Stimulated activated CD4-positive, alpha-beta T cell treated with anti-CD3 and anti-CD28 coated beads, Interleukin-4, amount 100 ng/mL, for 48 hours (primary cell): ENCODE results near the gene OR2T10.
A peak's percentile ranks its signal among the peaks of the same experiment; 100 is the strongest.
"Not testable (repeated sequence)": the region's sequence is repeated elsewhere in the genome, so short reads cannot be mapped to it uniquely, and the experiment has no call there.

ENCODE experiments used
- DNase-seq, 2 donors: peaks; one replicate each; pipeline ENCODE4 v3.0.0-alpha.2; 2020; ENCODE audit warnings: low read depth in 2 of 2

Gene OR2T10

DNA sequence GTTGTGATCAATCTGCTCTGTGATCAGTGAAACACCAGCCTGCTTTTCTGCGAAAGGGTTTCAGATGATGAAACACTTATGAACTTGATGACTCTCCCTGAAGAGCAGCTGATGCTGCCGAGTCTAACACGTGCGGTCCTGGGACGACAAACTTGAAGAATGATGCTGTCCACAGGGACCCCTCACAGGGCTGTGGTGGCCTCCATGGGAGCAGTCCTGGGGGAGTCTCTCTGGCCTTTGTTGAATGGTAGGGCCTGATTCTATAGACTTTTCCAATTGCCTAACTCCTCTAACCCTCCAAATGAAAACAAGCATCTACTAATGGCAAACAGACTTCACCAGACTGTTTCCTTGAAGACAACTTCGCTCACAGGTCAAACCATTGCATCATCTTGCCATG is at the start of gene OR2T10:
Gene OR2T10 (minus strand): TSS at position 112 of the 400 bp plus-strand sequence. CDS start 3,932 bp downstream, outside the sequence.
- DNase-seq = no peak

DNA sequence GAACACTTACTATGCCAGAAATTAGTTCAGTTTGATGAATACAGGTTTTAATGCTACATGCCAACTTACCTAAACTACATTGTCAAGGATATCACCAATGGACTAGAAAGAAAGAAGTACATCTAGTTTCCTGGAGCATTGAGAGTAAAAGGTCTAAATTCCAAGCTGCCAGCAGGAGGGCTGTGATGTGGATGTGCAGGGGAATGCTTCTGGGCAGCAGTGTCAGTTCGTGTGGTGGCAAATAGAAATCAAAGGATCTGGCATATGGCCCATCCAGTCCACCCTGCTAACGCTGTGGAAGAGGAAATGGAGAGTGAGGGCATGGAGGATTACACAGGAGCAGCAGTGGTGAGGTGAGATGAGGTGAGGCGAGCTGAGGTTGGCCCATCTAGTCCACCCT is 47.7 kb upstream of the OR2T10 start, which contains the start of gene OR2T35:
Gene OR2T35 (minus strand): TSS at position 101 of the 400 bp plus-strand sequence. CDS start 6,020 bp downstream, outside the sequence.
- not testable (repeated sequence) for DNase-seq

- DNase-seq = not testable (repeated sequence)
These were observed 45.6 kb upstream of the OR2T10 start for GRCh38 chr1:248642971-248643651.

- not testable (repeated sequence) for DNase-seq
These were observed 44.1 kb upstream of the OR2T10 start for GRCh38 chr1:248641583-248641982.

- DNase-seq = not testable (repeated sequence)
These were observed 43.4 kb upstream of the OR2T10 start for GRCh38 chr1:248640906-248641305.

DNA sequence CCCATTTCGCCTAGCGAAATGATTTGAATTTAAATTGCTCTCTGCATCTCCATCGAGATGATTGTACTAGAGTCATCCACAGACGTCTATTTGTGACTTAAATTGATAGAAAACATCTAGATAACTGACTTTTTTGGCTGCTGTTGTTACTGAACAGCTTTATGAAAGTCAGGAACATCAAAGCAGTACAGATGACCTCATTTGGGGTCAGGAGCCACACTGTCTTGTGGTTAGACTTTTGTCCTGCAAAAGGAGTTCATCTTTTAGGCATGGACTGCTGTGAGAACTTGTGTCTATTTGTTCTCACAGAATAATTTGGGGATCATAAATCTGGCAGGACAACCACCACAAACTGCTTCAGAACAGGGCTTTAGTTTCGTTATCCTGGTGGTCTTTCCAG is 42.2 kb upstream of the OR2T10 start:
- DNase-seq = not testable (repeated sequence)

DNA sequence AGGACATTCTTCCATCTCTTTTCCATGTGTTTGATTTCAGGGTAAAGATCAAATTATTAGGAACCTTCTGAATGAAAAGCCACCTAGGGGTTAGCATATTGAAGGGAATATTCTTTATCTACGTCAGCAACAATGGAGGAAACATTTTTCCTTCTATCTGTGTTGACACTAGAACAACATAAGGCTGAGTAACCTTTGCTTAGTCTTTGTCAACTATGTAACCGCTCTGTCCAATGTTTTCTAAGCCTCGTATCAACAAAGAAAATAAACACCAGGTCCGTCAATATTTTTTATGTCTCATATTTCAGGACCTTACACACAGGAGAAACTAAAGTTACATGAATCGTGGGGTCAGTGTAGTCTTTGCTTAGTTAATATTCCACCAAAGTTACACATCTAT is 39.1 kb upstream of the OR2T10 start:
- DNase-seq = not testable (repeated sequence)

DNA sequence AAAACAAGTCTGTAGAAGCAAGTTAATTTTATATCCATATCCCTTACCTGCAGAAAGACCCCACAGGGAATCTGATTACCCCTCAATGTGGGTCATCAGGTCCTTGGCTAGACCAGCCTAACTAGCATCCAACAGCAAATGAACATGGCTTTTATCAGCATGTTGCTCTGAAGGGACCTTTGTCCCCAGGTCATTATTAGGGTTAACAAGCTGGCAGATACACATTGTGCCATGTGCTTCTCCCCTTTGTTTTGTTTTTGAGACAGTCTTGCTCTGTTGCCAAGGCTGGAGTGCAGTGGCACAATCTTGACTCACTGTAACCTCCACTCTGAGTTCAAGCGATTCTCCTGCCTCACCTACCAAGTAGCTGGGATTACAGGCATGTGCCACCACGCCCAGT is 37.5 kb upstream of the OR2T10 start, which contains the start of gene OR2T11:
Gene OR2T11 (minus strand): TSS at position 101 of the 400 bp plus-strand sequence. CDS start 7,963 bp downstream, outside the sequence.
- DNase-seq = not testable (repeated sequence)

- DNase-seq = no peak
These were observed 34.0 kb upstream of the OR2T10 start for GRCh38 chr1:248631354-248632008.

DNA sequence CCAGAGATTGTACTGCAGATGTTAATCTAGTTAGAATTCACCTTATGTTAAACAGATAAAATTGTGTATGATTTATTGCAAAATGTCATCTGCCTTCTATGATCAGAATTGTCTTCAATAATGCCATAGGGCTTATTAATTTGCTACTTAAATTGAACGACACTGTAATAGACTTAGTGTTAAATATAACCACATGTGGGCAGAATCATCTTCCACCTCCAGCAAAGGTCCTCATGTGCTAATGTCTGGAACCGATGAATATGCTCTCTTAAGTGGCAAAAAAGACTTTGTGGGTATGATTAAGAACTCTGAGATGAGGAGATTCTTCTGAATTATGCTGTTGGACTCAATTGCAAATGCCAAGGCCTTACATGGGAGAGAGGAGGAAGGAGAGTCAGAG is 33.1 kb upstream of the OR2T10 start:
- DNase-seq = no peak

DNA sequence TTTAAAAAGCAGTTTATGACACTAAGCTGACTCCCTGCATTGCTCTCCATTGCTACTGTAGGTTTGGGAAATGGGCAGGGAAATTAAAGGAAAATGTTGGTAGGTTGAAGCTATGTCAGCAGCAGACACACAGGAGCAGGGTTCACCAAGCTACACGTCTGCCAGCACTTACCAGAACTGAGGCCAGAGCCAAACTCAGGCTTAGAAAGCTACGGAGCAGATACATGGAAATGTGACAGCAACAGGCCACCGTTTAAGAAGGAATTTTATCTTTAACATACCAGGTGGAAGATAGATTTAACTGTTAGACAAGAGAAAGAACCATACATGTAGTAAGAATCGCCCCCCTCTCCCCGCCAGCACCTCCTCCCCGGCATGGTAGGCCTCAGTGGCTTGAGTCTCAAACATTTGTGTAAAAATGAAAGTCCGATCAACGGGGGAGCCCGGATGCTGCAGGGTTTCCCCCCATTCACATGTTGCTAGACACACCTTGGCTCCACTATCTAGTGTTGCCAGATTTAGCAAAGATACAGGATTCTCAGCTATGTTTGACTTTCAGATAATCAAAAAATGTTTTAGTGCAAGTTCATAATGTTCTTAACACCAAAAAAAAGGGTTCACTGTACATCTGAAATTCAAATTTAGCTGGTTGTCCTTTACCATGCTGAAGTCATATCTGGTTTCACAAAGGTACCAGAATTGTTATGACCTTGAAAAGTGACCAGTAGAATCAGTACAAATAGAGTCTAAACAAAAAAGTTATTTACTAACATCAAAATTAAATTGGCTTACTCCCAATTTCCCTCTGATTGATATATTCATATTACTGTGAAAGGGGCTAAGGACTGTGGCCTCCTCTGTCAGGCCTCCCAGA is 30.7 kb upstream of the OR2T10 start:
- no peak for DNase-seq

DNA sequence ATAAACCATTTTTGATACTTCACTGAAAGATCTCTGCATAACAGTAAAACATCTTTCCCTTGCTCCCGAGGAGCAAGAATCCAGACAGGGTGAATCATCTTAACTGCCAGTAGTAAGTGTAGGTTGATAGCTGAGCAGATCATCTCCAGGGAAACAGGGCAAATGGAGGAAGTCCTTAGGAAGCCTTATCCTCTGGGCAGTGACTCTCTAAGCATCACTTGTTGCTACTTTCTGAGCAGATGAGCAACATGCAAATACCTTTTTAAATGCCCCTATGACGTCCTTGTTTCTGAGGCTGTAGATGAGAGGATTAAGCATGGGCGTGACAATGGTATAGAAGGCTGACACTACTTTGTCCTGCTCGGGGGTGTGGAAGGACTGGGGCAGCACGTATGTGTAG is 28.5 kb upstream of the OR2T10 start:
- no peak for DNase-seq

GRCh38 chr1:248625166-248625565 is 27.7 kb upstream of the OR2T10 start:
- DNase-seq = no peak

- no peak for DNase-seq
These were observed 25.1 kb upstream of the OR2T10 start for GRCh38 chr1:248622570-248623001.

DNA sequence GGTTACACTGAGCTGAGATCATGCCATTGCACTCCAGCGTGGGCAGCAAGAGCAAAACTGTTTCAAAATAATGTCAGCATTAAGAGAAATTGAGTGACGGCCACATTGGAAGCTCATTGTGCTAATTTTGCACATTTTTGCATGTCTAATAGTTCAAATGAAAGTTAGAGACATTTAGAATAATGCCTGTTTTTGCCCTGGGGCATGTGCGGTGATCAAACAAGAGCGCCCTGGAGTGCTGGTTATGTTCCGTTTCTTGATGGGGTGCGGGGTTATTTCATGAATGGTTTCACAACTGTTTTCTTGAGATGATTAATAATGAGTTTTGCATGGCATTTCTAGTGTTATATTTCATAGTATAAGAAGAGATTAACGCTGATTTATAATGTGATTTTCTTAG is 24.3 kb upstream of the OR2T10 start:
- no peak for DNase-seq

GRCh38 chr1:248618878-248619277 is 21.4 kb upstream of the OR2T10 start:
- peak; percentile 58 to 59 for DNase-seq

DNA sequence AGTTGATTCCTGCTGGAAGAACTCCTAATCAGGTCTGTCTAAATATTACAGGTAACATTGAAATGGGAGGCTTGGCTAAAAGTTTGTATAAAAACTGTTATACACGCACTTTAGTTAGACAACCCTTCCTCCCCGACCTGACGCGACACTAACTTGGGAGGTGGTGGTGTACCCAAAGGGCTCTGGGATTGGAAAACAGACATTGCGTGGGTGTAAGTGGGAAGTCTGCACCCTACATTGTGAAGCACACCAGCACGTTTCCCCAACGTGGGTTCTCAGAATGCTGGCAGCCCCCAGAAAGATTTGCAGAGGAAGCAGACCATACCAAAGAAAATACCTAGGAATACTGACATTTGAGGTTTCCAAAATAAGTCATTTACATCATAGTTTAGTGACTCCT is 20.6 kb upstream of the OR2T10 start:
- DNase-seq = no peak

- no peak for DNase-seq
These were observed 16.2 kb upstream of the OR2T10 start for GRCh38 chr1:248613742-248614141.

DNA sequence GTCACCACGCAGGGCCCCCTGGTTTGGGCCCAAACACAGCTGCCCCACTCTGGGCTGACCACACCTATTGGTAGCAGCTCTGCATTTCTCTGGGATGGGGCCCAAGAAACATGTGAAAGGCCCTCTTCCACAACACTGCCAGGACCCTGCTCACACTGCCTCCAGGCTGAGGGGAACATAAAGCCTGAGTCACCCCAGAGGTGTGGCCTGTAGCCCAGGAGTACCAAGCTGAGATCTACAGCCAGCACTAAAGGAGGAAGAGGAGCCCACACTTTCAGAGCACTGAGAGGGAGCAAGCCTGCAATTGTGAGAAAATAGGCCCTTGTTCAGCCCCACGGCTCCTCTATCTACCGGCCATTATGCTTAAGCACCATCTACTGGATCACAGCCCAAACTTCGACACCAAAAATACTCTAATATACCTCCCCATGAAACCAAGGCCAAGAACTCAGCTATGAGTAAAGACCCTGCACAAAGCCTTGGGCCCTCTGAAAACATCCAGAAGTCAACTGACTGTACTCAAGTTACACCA is 14.4 kb upstream of the OR2T10 start:
- DNase-seq = peak in 1 of 2 donors; percentile 11

GRCh38 chr1:248610301-248610700 is 12.8 kb upstream of the OR2T10 start:
- DNase-seq = no peak

GRCh38 chr1:248599396-248599795 is 1.9 kb upstream of the OR2T10 start:
- DNase-seq = no peak

DNA sequence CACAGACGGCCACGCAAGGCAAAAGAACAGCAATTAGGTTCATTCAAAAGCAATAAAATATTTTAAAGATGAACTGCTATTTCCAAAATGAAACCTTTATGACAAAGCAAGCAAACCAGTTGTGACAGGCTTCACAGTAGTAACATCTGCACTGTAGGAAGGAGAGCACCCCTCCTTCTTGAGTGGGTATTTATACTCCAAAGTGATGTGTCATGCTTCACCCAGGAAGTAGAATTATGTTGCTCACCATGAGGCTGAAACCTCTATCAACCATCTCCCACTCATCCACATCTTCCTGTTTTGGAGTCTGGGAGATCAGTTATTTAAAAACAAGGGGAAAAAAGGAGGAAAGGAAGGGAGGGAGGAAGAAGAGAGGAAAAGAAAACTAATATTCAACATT is 885 bp downstream of the OR2T10 start:
- no peak for DNase-seq
